Stimulated activated CD4-positive, alpha-beta T cell treated with anti-CD3 and anti-CD28 coated beads, Interleukin-1b, Interleukin-23, amount 100 ng/mL, for 4 hours (primary cell): ENCODE data around the gene TRMT112.
A peak's percentile ranks its signal among the peaks of the same experiment; 100 is the strongest.

ENCODE experiments used
- DNase-seq, 2 donors: peaks; one replicate each; pipeline ENCODE4 v3.0.0-alpha.2; 2020; ENCODE audit warnings: low read depth in 2 of 2

Gene TRMT112

GRCh38 chr11:64317325-64317960 is at the start of gene TRMT112:
TRMT112 (minus strand) TSS chr11:64317559; CDS start chr11:64317526, 33 bp downstream.
- DNase-seq, result peak; percentile 82 to 91

DNA sequence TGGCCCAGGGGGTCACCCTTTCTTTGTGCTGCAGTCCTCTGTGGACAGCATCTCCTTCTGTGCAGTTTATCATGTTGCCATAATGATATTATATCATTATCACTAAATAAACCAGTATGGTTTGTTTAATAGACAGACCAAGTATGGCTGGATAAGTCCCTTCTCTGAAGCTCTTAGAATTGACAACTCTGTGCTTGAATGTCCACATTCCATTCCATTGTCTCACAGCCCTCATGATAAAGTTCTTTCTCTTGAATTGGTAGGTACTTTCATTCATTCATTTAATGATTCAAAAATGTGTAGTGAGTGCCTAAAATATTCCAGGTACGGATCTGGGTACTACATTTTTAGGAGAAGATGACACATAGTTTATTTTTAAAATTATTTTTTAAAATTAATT is 49.4 kb upstream of the TRMT112 start:
- DNase-seq, result no peak

DNA sequence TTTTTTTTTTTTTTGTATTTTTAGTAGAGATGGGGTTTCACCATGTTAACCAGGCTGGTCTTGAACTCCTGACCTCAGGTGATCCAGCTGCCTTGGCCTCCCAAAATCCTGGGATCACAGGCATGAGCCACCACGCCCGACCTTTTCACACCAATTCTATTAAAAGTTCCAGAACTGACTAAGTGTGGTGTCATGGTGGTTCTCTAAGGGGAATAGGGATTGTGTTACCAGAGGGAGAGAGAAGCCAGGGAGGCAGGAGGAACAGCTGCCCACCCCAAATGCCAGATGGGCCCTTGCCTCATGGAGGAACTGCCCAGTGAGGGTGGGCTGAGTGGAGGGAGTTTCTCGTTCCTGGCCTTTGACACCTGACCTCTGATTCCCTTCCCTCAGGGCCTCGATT is 47.6 kb upstream of the TRMT112 start:
- DNase-seq, result no peak

DNA sequence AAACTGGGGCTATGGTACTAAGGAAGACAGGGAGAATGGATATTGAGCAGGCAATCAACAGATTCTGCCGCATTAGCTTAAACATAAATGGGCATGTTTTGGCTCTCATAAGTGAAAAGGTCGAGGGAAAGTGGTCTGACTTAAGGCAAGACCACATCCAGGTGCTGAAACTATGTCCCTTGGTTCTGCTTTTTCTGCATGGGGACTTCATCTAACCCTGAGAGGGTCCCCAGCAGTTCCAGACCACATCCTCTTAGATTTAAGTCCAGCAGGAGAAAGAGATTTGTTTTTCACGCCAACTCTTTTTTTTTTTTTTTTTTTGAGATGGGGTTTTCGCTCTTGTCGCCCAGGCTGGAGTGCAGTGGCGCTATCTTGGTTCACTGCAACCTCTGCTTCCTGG is 47.1 kb upstream of the TRMT112 start:
- no peak for DNase-seq

- no peak for DNase-seq
These were observed 45.0 kb upstream of the TRMT112 start for GRCh38 chr11:64362339-64362738.

GRCh38 chr11:64361659-64362058 is 44.3 kb upstream of the TRMT112 start:
- no peak for DNase-seq

DNA sequence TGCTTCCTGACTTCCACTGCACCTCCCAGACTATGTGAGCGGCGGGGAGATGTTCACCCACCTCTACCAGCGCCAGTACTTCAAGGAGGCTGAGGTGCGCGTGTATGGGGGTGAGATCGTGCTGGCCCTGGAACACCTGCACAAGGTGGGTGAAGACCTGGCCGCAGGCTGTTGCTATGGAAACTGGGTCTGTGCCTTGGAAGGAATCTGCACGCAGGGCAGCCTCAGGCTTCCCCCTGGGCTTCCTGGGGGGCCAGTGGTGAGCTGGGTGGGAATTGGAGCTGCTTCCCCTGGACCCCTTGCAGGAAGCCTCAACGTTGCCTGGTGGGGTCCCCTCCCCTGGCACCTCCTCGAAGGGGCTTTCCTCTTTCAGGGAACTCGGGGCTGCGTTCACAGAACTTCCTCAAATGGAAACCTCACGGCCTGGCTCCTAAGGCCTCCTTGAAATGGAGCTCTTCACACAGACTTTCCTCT is 43.1 kb upstream of the TRMT112 start:
- DNase-seq, result no peak

DNA sequence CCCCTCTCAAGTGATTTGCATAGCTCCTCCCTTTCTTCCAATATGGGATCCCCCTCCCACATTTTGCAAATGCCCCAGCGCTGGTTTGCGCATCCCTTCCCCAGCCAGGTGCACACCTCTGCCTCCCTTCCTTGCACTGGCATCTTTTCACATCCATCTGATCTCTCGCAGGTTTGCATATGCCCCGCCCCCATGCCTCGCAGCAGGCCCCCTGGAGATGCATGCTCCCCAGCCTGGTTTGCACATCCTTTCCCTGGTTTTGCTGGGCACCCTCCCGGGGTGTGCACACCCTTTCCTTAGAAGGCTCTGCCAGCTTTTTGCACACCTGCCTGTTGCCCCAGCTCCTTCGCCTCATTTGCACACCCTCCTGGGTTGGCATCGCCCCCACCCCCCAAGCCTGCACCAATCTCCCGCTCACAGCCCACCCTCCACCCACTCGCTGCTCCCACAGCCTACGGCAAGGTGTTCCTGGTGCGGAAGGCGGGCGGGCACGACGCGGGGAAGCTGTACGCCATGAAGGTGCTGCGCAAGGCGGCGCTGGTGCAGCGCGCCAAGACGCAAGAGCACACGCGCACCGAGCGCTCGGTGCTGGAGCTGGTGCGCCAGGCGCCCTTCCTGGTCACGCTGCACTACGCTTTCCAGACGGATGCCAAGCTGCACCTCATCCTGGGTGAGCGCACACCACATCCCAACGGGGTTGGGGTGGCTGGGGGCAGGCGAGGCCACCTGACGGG is 42.5 kb upstream of the TRMT112 start:
- DNase-seq, result no peak

DNA sequence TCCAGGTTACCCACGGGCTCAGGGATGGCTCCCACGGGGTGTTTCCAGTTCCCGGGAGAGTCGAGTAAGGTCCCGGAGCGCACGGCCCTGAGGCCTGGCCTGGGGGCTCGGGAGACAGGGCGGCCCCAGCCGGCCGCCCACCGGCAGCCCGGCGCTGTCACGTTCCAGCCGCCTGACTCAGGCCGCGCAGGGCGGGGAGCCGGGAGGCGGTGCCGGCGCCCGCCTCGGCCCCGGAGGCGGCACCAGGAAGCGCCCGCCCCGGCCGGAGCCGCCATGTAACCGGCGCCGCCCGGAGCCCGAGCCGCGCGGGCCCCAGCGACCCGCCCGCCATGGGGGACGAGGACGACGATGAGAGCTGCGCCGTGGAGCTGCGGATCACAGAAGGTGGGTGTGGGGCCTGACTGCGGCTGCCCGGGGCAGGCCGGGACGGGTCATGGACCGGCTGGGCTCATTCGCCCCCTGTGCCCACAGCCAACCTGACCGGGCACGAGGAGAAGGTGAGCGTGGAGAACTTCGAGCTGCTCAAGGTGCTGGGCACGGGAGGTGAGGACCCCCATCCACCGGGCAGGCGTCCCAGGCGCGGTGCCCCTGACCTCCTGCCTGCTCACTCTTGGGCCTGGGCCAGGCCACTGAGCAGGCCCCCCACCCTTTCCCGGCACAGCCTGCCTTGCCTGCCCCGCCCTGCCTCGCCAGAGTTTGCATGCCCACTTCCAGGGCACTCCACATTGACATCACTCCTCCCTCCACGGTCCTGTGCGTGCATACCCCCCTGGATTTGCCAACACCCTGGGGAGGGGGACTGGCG is 41.8 kb upstream of the TRMT112 start, which contains the start of gene RPS6KA4:
RPS6KA4 (plus strand) TSS at position 256 of the 805 bp plus-strand sequence; CDS start at position 330, 74 bp downstream.
- peak; percentile 37 to 60 for DNase-seq

DNA sequence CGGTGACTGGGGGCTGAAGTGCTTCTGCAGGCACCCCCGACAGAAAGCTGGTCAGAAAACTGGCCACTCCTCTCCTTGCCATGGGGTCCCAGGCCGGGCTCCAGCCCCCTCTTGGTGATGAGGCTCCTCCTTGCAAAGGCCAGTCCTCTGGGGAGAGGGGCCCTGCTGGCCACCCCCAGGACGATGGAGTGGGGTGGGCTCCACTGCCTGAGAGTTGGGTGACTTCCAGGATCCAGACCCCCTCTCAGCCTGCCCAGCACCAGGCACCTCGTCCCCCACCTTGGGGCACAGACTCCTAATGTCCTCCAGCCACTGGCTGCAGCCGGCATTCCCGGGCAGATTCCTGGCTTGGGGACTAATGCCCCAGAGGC is 41.2 kb upstream of the TRMT112 start:
- DNase-seq, result no peak

GRCh38 chr11:64357904-64358535 is 40.7 kb upstream of the TRMT112 start:
- peak in 1 of 2 donors; percentile 32 for DNase-seq

GRCh38 chr11:64357446-64357845 is 40.1 kb upstream of the TRMT112 start:
- DNase-seq, result no peak

GRCh38 chr11:64356498-64357411 is 39.4 kb upstream of the TRMT112 start:
- no peak for DNase-seq

DNA sequence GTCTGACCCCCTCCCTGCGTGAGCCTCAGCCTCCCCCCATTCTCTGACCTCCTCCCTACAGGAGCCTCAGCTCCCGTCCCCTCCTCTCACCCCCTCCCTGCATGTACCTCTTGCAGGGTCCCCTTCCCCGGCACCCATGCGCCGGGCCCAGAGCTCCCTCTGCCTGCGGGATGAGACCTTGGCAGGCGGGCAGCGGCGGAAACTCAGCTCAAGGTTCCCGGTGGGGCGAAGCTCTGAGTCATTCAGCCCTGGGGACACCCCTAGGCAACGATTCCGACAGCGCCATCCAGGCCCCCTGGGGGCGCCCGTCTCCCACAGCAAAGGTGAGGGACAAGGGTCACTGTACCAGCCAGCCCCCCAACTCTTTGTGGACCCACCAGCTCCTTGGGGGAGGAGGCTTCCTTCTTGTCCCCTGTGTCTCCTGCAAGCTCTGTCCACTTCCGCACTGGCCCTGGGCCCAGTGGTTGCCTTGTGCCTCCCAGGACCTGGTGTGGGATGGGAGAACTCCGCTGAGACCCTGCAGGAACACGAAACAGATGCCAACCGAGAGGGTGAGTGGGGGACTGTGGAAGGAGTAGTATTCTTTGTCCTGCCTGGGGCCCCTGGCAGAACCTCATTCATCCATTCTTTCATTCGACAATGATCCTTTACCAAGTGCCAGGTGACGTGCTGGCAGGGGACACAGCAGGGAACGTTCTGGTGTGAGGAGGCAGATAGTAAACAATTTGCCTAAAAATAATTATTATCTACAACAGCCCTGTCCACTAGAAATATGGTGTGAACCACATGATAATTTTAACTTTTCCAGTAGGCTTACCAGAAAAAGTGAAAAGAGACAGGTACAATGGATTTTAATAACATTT is 38.0 kb upstream of the TRMT112 start:
- DNase-seq, result no peak

GRCh38 chr11:64353715-64354506 is 36.6 kb upstream of the TRMT112 start:
- no peak for DNase-seq

DNA sequence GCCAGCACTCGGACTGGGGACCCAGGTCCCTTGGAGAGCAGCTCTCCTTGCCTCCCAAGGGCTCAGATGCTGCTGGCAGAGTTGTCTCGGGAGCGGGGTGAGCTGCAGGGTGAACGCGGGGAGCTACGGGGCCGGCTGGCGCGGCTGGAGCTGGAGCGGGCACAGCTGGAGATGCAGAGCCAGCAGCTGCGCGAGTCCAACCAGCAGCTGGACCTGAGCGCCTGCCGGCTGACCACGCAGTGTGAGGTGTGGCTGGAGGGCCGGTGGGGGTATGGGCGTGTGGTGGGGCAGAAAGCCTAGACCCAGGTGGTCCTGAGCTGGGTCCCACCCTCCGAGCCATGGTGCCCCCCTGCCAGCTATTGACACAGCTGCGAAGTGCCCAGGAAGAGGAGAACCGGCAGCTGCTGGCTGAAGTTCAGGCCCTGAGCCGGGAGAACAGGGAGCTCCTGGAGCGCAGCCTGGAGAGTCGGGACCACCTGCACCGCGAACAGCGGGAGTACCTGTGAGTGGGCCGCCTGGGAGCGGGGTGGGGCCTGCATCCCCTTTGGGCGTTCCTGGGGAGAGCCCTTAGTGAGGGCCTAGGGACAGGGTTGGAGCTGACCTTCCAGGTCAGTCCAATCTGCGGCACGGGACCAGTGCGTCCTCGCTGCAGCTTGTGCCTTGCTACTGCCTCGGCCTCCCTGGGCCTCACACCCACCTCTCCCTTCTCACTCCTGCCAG is 35.8 kb upstream of the TRMT112 start:
- DNase-seq, result no peak

GRCh38 chr11:64352099-64352994 is 35.0 kb upstream of the TRMT112 start:
- no peak for DNase-seq
